GM19452 (cell line): ENCODE data around the gene RFTN1.
"Not testable (repeated sequence)": the region's sequence is repeated elsewhere in the genome, so short reads cannot be mapped to it uniquely, and the experiment has no call there.

ENCODE experiments used
- ATAC-seq: cut with Tn5 transposase; IDR thresholded peaks from one replicate; pipeline ENCODE4 v1.9.1; 2021; ENCODE audit not compliant: unreplicated experiment

RFTN1 gene

DNA sequence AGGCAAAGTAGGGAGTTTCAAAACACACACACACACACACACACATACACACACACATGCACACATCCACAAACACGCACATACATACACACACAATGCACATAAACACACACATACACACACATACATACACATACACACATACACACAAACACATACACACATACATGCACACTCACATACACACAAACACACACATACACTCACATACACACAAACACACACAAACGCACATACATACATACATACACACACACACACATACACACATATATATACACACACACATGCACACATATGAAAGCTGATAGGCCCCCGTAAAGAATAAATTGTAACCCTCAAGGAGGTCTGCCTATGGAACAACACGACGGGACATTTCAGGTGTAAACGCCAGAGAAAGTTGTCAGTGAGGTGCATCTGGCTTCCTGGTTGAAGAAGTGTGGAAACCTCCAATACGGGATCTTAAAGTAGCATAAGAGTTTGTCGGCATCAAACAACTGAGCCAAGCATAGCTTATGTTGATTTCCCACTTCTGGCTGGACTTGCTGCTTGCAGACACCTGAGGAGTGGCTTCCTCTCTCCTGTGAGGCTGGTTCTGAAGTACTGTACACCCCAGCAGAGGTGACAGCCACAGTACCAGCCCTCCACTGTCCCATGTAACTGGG, 5.8 kb downstream of the RFTN1 start:
- no peak for ATAC-seq

DNA sequence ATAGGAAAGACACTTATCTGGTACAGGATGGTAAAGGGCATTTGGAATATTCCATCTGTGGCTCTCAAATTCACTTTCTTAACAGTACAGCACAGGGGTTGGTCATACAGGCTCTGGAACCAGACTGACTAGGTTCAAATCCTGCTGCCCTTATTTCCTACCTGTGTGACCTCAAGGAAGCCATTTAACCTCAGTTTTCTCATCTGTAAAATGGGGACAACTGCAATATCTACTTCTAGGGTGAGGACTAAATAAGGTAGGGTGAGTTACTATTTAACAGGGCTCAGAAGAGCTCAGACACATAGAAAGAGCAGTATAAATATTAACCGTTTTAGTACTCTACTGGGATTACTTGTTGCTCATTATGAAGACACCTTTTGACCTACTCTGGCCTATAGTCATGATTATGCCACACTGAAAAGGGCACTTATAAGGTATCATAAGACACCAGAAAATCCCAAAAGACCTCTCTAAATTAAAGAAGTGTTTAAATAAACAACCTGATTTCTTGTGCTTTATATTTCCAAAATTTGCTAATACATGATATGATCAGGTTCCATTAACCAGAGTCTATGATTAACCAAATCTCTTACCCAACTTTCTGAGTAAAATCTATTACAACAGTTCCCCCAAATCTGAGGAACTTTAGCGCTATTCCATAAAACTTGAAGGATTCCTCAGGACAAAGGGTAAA, 6.5 kb downstream of the RFTN1 start:
- no peak for ATAC-seq

DNA sequence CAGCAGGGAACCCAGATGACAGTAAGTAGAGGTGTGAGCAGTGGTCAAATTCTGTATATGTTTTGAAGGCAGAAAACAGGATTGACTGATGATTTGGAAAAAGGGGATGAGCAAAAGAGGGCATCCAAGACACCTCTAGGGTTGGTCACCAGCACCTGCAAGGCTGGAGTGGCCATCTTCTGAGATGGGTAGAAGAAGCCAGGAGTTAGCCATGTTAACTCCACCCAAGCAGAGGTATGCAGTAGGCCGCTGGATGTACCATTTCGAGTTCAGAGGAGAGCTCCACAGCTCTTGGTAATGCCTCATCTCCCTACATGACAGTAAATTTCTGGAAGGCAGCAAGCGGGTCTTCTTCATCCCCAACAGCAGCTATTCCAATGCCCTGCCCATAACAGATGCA, 7.0 kb downstream of the RFTN1 start:
- no peak for ATAC-seq

DNA sequence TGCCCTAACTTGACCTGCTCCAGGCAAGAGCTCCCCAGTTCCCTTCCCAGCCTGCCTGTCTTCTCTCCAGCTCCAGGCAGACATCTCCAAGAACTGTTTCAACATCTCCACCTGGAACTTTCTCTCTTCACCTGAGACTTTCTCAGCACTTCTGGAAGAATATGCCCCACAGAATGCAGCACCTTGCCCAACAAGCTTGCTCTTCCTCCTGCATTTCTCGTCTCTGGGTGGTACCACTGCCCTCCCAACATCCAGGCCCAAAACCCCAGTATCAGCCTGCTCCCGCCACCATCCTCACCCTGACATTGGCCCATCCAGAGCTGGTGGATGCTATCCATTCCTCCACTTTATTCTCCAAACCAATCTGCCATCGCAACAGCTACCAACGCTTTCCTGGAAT, 8.8 kb downstream of the RFTN1 start:
- ATAC-seq, result no peak

DNA sequence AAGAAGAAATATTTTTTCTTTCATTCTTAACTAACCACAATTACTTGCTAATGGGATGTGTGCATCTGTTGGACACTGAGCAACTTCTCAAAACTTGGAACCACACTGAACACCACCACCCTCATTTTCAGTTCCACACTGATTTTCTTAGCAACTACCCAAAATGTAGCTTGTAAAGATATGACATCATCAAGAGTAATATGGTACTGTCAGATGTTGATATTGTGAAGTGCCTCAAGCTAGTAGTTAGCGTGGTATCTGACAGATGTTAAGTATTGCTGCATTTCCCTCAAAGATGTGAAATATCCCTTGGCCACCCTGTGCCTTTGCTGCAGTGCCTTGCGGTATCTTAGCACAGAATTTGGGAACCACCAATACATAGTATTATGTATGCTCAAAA, 9.3 kb downstream of the RFTN1 start:
- ATAC-seq, result peak; percentile 81

DNA sequence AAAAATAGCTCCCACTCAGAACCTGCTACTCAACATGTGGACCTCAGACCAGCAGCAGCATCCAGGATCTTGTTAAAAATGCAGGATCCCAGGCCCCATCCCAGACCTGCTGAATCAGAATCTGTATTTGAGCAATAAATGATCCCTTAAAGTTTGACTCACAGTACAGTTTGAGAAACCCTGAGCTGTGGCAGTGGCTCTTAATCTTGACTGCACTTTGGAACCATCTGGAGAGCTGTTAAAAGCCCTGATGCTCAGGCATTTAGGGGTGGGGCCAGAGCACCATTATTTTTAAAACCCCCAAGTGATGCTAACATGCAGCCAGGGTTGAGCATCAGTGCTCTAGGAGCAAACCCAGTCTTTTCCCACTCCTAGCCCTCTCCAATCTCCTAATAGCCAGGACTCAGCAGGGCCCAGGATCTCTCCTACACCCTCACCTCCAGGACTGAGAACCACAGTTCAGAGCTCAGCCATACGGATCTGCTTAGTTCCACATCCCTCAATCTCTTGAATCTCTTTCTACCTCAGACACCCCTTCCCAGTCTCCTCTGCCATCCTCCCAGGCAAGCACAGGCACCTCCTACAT, 10.2 kb downstream of the RFTN1 start:
- no peak for ATAC-seq

DNA sequence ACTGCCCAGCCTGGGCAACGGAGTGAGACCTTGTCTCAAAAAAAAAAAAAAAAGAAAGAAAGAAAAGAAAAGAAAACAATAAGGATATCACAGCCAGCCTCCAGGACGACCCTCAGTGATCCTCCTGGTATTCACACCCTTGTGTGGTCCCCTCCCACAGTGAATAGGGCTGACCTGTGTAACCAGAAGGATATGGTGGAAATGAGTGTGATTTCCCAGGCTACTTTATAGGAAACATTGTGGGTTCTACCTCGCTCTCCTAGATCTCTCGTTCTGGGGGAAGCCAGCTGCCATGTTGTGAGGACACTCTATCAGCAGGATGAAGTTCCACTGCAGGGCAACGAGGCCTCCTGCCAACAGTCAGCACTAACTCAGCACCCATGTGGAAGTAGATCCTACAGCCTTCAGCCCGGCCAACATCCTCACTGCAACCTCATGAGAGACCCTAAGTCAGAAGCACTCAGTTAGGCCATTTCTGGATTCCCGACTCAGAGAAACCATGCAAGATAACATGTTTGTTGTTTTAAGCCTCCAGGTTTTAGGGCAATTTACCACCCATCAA, 11.1 kb downstream of the RFTN1 start:
- ATAC-seq, result no peak

DNA sequence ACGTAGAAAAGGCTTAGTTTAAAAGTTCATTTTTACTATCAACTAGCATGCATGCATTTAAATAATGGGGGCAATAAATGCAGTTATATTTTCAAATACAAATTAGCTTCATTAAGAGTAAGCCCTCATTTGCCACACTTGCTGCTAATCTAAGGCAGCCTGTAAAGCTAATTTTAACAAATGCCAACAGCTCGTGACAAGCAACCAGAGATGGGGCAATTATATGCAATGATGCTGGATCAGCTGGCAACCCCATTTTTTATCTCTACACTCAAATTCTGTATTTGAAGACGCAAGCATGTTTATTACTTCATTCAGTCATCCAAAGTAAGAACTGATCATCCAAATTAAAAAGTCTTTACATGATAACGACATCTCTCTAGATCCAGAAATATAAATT, 12.1 kb downstream of the RFTN1 start:
- ATAC-seq, result no peak

DNA sequence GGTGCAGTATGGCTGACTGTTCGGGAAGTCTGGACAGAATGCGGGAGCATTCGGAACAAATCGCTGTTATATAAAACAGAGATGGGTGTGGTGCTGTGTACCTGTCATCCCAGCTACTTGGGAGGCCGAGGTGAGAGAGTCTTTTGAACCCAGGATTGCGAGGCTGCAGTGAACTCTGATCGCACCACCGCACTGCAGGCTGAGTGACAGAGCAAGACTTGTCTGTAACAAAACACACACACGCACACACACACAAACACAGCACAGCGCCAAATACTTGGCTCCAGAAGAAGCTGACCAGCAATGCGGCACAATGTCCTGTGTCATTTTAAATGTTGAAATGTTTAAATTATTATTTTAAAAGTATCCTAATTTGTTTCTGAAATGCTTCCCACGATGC, 12.6 kb downstream of the RFTN1 start:
- no peak for ATAC-seq

DNA sequence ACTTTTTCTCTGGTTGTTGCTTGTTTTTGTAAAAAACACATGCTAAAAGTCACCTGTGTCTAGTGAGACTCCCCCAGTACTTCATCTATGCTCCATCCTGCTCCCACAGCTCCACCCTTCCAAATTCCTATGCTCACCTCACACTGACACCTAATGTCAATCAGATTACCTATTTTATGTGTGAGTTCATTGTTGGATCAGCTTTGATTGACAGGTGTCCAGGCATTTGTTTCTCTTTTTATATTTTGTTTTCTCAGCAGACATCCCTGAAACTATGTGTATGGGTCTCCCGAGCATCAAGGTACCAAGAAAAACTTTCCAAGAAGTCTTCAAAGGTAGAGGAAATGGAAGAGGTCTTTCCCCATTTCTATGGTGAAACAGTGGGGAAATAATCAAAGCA, 13.4 kb downstream of the RFTN1 start:
- ATAC-seq, result no peak

DNA sequence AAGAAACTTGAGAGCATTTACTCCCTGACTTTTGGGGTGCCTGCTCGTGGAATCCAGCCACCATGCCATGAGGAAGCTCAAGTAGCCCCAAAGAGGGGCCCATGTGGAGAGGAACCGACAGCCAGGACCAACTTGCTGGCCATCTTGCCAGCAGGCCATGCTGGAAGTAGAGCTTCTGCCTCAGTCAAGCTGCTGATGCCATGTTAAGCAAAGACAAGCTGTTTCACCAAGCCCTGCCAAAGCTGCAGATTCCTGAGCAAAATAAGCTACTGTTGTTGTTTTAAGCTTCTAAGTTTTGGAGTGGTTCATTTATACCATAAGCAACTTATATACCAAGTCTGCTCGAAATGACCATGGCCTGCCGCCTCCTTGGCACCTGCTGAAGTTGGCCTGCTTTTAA, 14.1 kb downstream of the RFTN1 start:
- no peak for ATAC-seq

DNA sequence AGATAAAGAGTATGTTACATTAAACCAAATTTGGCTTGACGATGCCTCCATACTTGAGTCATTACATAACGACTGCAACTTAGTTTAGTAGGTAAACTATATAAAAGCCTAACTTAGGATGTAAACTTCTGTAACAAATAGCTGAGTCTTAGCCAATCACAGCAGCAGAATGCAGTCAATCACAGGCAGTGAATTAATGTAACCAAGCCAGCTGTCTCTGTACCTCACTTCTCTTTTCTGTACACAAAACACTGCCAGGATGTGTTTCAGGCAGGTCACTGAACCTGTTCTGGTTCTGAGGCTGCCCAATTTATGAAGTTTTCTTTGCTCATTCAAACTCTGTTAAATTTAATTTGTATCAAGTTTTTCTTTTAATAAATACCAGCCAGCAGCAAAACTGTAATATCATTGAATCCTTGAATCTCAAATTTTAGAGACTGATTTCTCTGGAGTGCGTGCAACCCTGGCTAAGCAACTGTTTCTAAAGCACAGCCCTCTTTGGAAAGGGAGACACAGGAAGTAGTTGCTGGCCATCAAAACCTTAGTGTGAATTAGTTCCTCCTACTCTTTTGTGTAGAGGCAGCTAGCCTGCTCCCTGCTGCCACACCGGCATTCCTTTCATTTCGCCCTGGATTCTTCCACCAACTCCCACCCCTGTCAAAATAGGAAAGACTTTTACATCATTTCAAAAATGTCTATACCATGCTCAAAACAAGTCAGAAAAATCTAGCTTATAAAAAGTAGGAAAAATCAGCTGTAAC, 15.2 kb downstream of the RFTN1 start:
- no peak for ATAC-seq

DNA sequence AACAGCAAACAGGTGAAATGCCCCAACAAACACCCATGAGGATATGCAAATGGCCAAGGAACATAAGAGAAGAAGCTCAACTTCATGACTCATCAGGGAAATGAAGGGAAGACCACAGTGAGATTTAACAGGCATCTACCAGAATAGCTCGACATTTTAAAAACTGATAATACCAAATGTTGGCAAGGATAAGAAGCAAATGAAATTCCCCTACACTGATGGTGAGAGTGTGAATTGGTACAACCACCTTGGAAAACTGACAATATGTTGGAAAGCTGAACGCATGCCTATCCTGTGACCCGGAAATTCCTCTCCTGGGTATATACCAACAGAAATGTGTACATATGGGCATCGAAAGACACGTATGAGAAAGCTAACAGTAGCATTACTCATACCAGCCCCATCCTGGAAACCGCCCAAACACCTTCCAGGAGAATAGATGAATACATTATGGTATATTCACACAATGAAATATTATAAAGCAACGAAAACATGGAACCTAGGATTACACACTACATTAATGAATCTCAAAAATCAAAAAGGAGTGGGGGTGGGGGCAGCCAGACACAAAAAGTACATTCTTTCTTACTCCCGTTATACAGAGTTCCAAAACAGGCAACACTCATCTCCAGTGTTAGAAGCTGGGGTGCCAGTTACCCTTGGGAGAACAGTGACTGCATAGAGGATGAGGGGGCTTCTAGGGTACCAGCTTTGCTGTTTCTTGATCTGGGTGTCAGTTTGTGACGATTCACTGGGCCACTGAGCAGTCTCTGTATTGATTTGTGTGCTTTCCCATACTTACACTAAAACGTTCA, 16.9 kb downstream of the RFTN1 start:
- peak; percentile 69 for ATAC-seq

DNA sequence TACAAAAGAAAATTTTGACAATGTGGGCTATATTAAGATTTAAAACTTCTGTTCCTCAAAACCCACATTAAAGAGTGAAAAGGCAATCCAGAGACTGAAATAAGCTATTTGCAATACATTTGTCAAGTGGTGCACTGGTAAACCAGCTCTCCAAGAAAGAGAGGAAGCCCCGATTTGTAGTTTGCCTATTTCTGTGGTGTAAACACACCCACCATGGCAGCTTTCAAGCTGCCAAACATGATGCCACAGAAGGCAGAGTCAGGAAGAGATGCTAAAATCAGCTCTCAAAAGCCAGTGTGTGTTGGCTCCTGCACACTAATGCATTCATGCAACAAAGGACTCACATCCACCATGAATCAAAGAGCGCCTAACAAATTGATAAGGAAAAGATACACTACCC, 17.5 kb downstream of the RFTN1 start:
- ATAC-seq, result peak; percentile 18

DNA sequence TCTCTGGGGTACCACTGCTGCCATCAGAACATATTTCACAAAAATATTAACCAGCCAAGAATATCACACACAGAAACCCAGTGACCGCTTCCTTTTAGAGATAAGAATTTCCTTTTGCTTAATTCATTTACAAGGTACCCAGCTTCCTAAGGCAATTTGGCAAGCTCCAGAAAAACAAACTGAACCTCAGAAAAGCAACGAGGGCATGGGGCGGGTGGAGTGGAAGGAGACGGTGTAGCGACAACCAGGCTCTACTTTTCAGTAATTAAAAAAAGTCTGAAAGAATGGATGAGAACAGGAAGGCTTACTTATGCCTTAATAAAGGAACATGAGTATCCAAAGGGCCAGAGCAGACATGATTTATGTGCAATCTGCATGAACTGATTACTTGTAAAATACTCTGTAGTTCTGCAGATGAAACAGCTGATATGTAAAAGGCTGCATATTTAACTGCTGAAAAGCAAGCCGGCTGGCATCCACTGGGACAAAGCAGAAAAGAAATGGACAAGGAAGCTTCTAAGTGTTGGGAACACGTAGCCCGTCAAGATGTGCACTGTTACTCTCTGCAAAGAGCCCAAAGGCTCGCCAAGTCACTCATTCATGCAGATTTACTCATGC, 18.6 kb downstream of the RFTN1 start:
- no peak for ATAC-seq

DNA sequence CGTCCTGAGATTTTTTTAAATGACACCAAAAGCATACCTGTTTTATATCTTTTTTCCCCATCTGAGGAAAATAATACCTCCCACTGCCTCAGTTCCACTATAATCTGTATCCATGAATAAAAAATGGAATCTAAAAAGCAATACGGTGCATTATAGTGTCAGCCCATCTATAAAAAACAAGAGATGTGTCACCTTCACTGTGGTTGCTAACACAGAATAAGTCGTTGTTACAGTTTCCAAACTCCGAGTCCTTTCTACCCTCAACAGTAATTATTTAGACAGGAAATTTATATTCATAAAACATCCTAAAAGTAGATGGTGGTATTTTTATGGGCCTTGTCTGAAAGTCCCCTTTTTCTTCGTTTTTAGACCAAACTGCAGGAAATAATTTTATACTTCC, 19.4 kb downstream of the RFTN1 start:
- no peak for ATAC-seq

DNA sequence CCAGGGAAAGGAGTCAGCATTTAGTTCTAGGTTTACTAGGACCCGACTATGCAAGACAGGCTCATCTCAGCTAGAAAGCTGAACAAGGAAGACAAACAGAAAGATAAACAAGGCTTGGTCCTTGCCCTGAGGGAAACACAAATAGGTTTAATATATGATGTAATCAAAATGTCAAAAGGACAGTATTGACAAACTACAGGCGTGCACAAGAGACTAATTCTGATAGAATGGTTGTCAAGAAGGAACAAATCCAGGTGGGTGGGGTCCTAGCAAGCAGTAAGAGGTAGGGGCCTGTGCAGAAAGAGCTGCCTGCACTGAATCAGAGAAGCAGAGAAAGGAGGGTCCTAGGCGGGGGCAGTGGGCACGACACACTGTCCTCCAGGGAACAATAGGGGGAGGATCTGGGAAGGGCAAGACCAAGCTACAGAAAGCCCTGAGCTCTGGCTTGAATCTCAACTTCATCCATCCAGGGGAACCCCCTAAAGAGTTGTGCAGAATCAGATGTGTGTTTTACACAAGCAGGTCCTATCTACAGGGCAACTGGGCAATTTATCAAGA, 23.4 kb downstream of the RFTN1 start:
- ATAC-seq, result no peak

DNA sequence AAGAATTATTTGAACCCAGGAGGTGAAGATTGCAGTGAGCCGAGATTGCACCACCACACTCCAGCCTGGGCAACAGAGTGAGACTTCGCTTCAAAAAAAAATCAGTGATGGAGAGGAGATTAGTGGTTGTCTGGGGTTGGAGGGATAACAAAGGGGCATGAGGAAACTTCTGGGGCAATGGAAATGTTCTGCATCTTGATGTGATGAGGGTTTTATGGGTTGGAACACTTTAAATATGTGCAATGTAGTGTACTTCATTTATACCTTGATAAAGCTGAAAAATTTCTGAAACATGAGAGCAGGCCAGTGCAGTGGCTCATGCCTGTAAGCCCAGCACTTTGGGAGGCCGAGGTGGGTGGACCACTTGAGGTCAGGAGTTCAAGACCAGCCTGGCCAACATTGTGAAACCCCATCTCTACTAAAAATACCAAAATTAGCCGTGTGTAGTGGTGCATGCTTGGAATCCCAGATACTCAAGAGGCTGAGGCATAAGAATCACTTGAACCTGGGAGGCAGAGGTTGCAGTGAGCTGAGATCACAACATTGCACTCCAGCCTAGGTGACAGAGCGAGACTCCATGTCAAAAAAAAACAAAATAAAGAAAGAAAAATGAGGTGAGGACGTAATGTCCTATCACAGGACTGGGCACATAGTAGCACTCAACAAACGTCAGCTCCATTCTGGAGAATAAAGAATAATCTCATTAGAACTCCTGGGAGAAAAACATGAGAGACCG, 24.0 kb downstream of the RFTN1 start:
- ATAC-seq, result not testable (repeated sequence)

DNA sequence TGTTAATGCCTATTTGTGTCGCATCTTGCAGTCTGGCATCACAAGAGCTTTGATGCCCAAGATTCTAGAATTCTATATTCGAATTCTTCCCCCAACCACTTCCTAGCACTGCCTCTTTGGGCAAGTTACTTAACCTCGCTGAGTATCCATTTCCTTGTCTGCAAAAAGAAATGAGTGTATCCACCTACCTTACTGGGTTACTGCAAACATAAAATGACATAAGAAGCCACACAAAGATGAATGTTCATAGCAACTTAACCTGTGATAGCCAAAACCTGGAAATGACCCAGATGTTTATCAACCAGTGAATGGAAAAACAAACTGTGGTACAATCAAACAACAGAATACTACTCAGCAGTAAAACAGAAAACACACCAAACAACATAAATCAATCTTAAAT, 24.9 kb downstream of the RFTN1 start:
- ATAC-seq, result no peak
